Epithelial cell of esophagus (primary cell): ENCODE data around the gene KCNMA1.

Experiments
- DNase-seq: peaks from one replicate; pipeline ENCODE4 v3.0.0; 2010; ENCODE audit warnings: low read depth
- H3K4me3 ChIP-seq: 2 replicates; pipeline ENCODE4 v1.5.1; 2011; ENCODE audit warnings: mild to moderate bottlenecking, low read length, control low read depth
- TF ChIP-seq, protein P1 (sequence below): IDR thresholded peaks from 2 replicates; pipeline ENCODE4 v1.5.1; 2011; ENCODE audit warnings: low read depth, mild to moderate bottlenecking, low read length, control low read depth, inconsistent platforms; ENCODE audit not compliant: insufficient read depth; ENCODE audit errors: missing control alignments

The KCNMA1 gene

GRCh38 chr10:77546042-77546441 is 91.6 kb downstream of the KCNMA1 start:
- no peak overlapping the region for H3K4me3 ChIP-seq
- TF ChIP-seq, protein P1, sequence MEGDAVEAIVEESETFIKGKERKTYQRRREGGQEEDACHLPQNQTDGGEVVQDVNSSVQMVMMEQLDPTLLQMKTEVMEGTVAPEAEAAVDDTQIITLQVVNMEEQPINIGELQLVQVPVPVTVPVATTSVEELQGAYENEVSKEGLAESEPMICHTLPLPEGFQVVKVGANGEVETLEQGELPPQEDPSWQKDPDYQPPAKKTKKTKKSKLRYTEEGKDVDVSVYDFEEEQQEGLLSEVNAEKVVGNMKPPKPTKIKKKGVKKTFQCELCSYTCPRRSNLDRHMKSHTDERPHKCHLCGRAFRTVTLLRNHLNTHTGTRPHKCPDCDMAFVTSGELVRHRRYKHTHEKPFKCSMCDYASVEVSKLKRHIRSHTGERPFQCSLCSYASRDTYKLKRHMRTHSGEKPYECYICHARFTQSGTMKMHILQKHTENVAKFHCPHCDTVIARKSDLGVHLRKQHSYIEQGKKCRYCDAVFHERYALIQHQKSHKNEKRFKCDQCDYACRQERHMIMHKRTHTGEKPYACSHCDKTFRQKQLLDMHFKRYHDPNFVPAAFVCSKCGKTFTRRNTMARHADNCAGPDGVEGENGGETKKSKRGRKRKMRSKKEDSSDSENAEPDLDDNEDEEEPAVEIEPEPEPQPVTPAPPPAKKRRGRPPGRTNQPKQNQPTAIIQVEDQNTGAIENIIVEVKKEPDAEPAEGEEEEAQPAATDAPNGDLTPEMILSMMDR, result no peak
- DNase-seq, result no peak

GRCh38 chr10:77545585-77545984 is 92.0 kb downstream of the KCNMA1 start:
- no peak for DNase-seq
- TF ChIP-seq, protein P1, result no peak
- no peak overlapping the region for H3K4me3 ChIP-seq

DNA sequence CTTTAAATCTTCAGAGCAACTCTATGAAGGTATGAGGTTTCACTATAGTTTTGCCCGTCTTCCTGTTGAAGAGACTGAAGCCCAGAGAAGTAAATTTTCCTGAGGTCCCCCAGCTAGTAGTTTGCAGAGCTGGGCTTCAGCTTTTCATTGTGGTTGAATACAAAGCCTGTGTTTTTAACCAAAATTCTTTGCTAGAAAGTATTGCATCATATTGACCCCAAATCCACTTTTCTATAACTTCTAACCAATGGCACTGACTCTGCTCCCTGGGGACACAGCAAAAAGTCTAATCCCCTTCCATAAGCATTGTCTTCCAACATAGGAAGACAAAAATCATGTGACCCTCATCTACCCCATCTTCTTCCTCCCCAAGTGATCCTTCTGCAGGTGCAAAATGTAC is 93.0 kb downstream of the KCNMA1 start:
- no peak overlapping the region for H3K4me3 ChIP-seq
- TF ChIP-seq, protein P1, result no peak
- DNase-seq, result no peak

- DNase-seq, result peak; percentile 19
- H3K4me3 ChIP-seq, result no peak overlapping the region
These were observed 94.8 kb downstream of the KCNMA1 start for GRCh38 chr10:77542710-77543259.

GRCh38 chr10:77541944-77542343 is 95.7 kb downstream of the KCNMA1 start:
- H3K4me3 ChIP-seq, result no peak overlapping the region
- TF ChIP-seq, protein P1, result no peak
- no peak for DNase-seq

More at GRCh38 chr10:77542710-77543259, 94.8 kb downstream of the KCNMA1 start:
- TF ChIP-seq, protein P1, result no peak

DNA sequence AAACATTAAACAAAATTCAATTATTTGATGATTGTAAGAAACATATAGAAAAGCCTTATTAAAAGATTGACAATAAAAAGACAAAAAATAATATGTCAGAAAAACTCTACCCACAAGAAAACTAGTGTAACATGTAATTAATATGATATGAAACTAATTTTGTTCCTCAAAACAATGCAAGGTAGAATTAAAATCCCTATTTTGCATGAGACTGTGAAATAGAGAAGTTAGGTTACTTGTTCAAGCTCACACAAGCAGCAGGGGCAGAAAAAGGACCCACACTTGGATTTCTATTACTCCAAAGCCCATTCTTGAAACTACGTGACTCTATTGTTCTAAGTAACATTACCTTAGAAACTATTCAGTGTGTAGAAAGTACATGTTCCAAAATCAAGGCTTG is 96.4 kb downstream of the KCNMA1 start:
- TF ChIP-seq, protein P1, result no peak
- no peak for DNase-seq
- H3K4me3 ChIP-seq, result no peak overlapping the region
